GM13976 (cell line): Measurements from ENCODE around the gene DMRTC2.

Experiments used
- DNase-seq: peaks from one replicate; pipeline ENCODE4 v3.0.0; 2012; ENCODE audit warnings: low spot score
- CTCF ChIP-seq: IDR thresholded peaks from 2 replicates; pipeline ENCODE4 v1.5.1; 2012; ENCODE audit warnings: borderline replicate concordance, mild to moderate bottlenecking; ENCODE audit not compliant: insufficient read depth; ENCODE audit errors: extremely low read depth, missing control alignments, control extremely low read depth
- in situ Hi-C: fragments of 300-500 bp; cut with MboI; formaldehyde crosslinking; loops from one replicate; pipeline ENCODE4 v1.12.0; 2022; ENCODE audit warnings: low sequenced_read_pairs, mixed read lengths, inconsistent platforms; ENCODE audit not compliant: unreplicated experiment

The DMRTC2 gene

GRCh38 chr19:41861116-41861768 is 16.4 kb downstream of the DMRTC2 start:
- in situ Hi-C loops = loop anchor here (5.0 kb wide), 1 partner anchor 86 kb away; no protein-coding TSS in a partner anchor
- TF ChIP-seq CTCF = no peak
- DNase-seq = no peak

GRCh38 chr19:41861846-41862245 is 17.0 kb downstream of the DMRTC2 start:
- no peak for DNase-seq
- in situ Hi-C loops = loop anchor here (5.0 kb wide), 1 partner anchor 85 kb away; no protein-coding TSS in a partner anchor
- TF ChIP-seq CTCF = no peak

GRCh38 chr19:41862445-41862986 is 17.7 kb downstream of the DMRTC2 start:
- DNase-seq = no peak
- no peak for TF ChIP-seq CTCF
- in situ Hi-C loops = loop anchor here (5.0 kb wide), 1 partner anchor 85 kb away; no protein-coding TSS in a partner anchor

- in situ Hi-C loops = loop anchor here (5.0 kb wide), 1 partner anchor 84 kb away; no protein-coding TSS in a partner anchor
- TF ChIP-seq CTCF = no peak
- no peak for DNase-seq
These were observed 18.5 kb downstream of the DMRTC2 start for GRCh38 chr19:41863209-41863931.

- in situ Hi-C loops = loop anchor here (5.0 kb wide), 1 partner anchor 83 kb away; no protein-coding TSS in a partner anchor
- TF ChIP-seq CTCF = no peak
- no peak for DNase-seq
These were observed 19.5 kb downstream of the DMRTC2 start for GRCh38 chr19:41864374-41864773.

- no peak for DNase-seq
- TF ChIP-seq CTCF = no peak
- in situ Hi-C loops = no loop called here
These were observed 21.4 kb downstream of the DMRTC2 start for GRCh38 chr19:41866284-41866683.
